Measurements from ENCODE around the gene KDF1. TPM values are rescaled to one million over a fixed set of nuclear protein-coding genes. Genes with fewer than 3 reads are reported as not detected.
A peak's percentile ranks its signal among the peaks of the same experiment; 100 is the strongest.

KDF1 gene
- total and polyA plus RNA-seq, 2 of the 13 experiments (the other 11 are each of a cell fraction or from before 2014, with no cell fraction given): 1.9 to 4.9 TPM

DNA sequence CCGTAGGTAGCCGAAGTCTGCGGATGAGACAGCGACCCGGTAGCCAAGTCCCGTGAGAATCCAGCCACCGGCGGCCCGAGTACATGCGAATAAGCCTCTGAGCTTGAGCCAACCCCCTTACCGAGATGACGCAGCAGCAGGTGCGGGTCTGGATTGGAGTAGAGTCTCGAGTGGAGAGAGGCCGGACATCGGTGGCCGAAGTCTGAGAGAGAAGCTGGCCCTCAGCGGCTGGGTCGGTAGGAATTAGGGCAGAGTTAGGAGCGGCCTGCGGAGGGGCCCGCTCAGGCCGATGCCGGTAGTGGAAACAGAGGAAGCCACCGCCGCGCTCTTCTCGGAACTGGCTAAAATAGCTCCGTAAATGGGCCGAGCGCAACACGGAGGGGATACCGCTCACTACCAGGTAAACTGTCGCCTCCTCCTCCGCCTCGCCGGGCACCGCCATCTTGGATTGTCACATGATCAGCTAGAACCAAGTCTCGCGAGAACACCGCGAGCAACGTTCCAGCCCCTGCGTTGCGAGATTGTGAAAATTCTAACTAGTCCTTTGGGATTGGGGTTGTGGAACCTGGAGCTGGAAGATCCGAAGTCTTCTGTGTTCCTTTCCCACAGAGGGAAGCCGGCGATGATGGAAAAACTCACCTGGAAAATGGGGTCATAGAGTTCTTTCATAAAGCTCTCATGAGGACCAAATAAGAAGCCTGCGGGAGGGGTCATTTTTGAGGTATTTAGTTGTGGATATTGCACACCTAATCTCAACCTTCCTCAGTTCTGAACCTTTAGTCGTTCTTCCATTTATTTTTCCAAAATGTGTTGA is 60.1 kb downstream of the KDF1 start, which contains the start of gene GPATCH3 (continued):
- TF ChIP-seq, protein P1, sequence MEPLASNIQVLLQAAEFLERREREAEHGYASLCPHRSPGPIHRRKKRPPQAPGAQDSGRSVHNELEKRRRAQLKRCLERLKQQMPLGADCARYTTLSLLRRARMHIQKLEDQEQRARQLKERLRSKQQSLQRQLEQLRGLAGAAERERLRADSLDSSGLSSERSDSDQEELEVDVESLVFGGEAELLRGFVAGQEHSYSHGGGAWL (CRISPR knock-in tag; IDR thresholded peaks at IDR 0.05): peak; percentile 74; the same call in 1 of the 2 replicates
- TF ChIP-seq, protein P2, sequence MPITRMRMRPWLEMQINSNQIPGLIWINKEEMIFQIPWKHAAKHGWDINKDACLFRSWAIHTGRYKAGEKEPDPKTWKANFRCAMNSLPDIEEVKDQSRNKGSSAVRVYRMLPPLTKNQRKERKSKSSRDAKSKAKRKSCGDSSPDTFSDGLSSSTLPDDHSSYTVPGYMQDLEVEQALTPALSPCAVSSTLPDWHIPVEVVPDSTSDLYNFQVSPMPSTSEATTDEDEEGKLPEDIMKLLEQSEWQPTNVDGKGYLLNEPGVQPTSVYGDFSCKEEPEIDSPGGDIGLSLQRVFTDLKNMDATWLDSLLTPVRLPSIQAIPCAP (CRISPR knock-in tag; IDR thresholded peaks at IDR 0.05; ENCODE audit: low read depth): no peak
- TF ChIP-seq ATF2 (CRISPR knock-in tag; IDR thresholded peaks at IDR 0.05) (0 out of 2 replicates have a peak, but pooled peaks have one; percentile 61), ZBTB43 (CRISPR knock-in tag; conservative IDR thresholded peaks at IDR 0.05) (no peak; the same call in 1 of the 2 replicates), GZF1 (CRISPR knock-in tag; IDR thresholded peaks at IDR 0.05) (no peak), ZNF30 (CRISPR knock-in tag; IDR thresholded peaks at IDR 0.05) (no peak), BCLAF1 (IDR thresholded peaks at IDR 0.05) (no peak), ZMAT5 (CRISPR knock-in tag; IDR thresholded peaks at IDR 0.05; ENCODE audit: borderline replicate concordance, low read depth) (no peak), PAWR (CRISPR knock-in tag; IDR thresholded peaks at IDR 0.05; ENCODE audit: borderline replicate concordance) (no peak), EED (CRISPR knock-in tag; IDR thresholded peaks at IDR 0.05) (0 out of 2 replicates have a peak, but pooled peaks have one; percentile 23), ZNF660 (CRISPR knock-in tag; IDR thresholded peaks at IDR 0.05; ENCODE audit: borderline replicate concordance, low read depth) (no peak), CEBPG (CRISPR knock-in tag; IDR thresholded peaks at IDR 0.05) (peak; percentile 87), RFX3 (CRISPR knock-in tag; IDR thresholded peaks at IDR 0.05) (no peak), SIX4 (CRISPR knock-in tag; IDR thresholded peaks at IDR 0.05) (peak; percentile 58; the same call in 1 of the 2 replicates), SIN3A (IDR thresholded peaks at IDR 0.05; ENCODE audit: borderline replicate concordance, low read depth, low read length) (peak; percentile 97), CHD4 (IDR thresholded peaks at IDR 0.05; ENCODE audit: borderline replicate concordance, low read length) (no peak), ZNF546 (CRISPR knock-in tag; conservative IDR thresholded peaks at IDR 0.05) (no peak), SRSF4 (IDR thresholded peaks at IDR 0.05; ENCODE audit: low read depth, low read length, poor library complexity, severe bottlenecking) (no peak)
- TF ChIP-seq, protein P3, sequence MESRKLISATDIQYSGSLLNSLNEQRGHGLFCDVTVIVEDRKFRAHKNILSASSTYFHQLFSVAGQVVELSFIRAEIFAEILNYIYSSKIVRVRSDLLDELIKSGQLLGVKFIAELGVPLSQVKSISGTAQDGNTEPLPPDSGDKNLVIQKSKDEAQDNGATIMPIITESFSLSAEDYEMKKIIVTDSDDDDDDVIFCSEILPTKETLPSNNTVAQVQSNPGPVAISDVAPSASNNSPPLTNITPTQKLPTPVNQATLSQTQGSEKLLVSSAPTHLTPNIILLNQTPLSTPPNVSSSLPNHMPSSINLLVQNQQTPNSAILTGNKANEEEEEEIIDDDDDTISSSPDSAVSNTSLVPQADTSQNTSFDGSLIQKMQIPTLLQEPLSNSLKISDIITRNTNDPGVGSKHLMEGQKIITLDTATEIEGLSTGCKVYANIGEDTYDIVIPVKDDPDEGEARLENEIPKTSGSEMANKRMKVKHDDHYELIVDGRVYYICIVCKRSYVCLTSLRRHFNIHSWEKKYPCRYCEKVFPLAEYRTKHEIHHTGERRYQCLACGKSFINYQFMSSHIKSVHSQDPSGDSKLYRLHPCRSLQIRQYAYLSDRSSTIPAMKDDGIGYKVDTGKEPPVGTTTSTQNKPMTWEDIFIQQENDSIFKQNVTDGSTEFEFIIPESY (CRISPR knock-in tag; IDR thresholded peaks at IDR 0.05): peak; percentile 52
